ENCODE results near the gene SDK2.

Gene SDK2

DNA sequence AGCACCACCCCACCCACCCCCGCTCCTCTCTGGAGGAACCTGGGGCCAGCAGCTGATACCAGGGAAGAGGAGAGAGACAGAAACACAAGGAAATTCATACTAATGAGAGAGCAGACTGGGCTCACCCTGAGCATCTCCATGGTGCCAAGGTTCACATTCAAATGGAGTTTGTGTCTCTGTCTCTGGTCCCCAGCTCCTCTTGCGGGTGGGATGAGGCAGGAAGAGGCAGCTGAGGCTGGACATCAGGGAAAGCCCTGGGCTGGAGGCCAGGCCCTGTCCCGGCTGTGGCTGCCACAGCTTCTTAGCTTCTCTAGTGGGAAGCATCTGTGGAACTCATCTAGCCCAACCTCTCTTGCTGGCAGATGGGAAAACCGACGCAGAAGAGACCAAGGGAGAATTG, 121.5 kb downstream of the SDK2 start:
- Histone ChIP-seq H3K27ac (ENCODE audit: extremely low read depth, low read depth, low read length) (no peak overlapping the region), H3K4me3 (ENCODE audit: low read depth, low read length) (no peak overlapping the region), H3K9me3 (ENCODE audit: control insufficient read depth, insufficient read depth, low read depth, low read length) (no peaks in the 10 kb centered on the region), H3K4me1 (ENCODE audit: control insufficient read depth, insufficient read depth, low read length) (no peaks in the 10 kb centered on the region), H3K36me3 (ENCODE audit: control insufficient read depth in 2 of 2, insufficient read depth in 1 of 2, low read length in 2 of 2) (no peaks in the 10 kb centered on the region)
- TF ChIP-seq ZNF433 (tag by site-specific recombination; IDR thresholded peaks at IDR 0.05; ENCODE audit: low read depth) (no peak), ZNF112 (tag by site-specific recombination; IDR thresholded peaks at IDR 0.05) (no peak), OVOL3 (tag by site-specific recombination; IDR thresholded peaks at IDR 0.05) (no peak), ZBTB1 (tag by site-specific recombination; IDR thresholded peaks at IDR 0.05) (no peak), YY2 (tag by site-specific recombination; IDR thresholded peaks at IDR 0.05) (no peak), ZNF670 (tag by site-specific recombination; IDR thresholded peaks at IDR 0.05; ENCODE audit: low read depth) (no peak)
- CTCF ChIA-PET, result interaction anchor here (0.7 kb wide), 1 partner anchor 16 kb away, joined by 3 read pairs; no protein-coding TSS in a partner anchor
- POLR2A ChIA-PET, result no interaction called here

DNA sequence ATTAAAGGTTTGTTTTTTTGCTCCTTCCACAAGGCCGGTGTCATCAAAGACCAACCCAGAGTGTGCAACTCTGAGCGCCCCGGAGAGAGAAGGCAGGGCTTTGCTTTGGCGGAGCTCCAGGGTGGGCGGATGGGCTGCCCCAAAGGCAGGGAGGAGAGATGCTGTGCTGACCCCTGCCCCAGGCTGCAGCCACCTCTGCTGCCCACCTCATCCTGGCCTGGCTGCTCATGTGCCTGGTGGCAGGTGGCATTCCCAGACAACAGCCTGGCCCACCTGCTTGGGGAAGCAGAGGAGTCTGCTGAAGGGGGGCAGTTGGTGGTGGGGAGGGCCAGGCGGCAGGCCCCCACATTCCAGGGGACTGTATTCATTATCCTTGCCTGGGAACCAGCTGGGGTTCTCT, 122.1 kb downstream of the SDK2 start:
- TF ChIP-seq ZNF10 (tag by site-specific recombination; IDR thresholded peaks at IDR 0.05), result no peak
- TF ChIP-seq ZNF138 (tag by site-specific recombination; IDR thresholded peaks at IDR 0.05; ENCODE audit: borderline replicate concordance), result no peak
- TF ChIP-seq ZNF792 (tag by site-specific recombination; IDR thresholded peaks at IDR 0.05), result no peak
- TF ChIP-seq ZNF132 (tag by site-specific recombination; IDR thresholded peaks at IDR 0.05; ENCODE audit: borderline replicate concordance), result no peak
- no peak for TF ChIP-seq PRDM2 (tag by site-specific recombination; IDR thresholded peaks at IDR 0.05; ENCODE audit: borderline replicate concordance)
- no peak for TF ChIP-seq ZNF660 (tag by site-specific recombination; IDR thresholded peaks at IDR 0.05)
- TF ChIP-seq, protein P1, sequence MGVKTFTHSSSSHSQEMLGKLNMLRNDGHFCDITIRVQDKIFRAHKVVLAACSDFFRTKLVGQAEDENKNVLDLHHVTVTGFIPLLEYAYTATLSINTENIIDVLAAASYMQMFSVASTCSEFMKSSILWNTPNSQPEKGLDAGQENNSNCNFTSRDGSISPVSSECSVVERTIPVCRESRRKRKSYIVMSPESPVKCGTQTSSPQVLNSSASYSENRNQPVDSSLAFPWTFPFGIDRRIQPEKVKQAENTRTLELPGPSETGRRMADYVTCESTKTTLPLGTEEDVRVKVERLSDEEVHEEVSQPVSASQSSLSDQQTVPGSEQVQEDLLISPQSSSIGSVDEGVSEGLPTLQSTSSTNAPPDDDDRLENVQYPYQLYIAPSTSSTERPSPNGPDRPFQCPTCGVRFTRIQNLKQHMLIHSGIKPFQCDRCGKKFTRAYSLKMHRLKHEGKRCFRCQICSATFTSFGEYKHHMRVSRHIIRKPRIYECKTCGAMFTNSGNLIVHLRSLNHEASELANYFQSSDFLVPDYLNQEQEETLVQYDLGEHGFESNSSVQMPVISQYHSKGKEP (tag by site-specific recombination; IDR thresholded peaks at IDR 0.05), result no peak
- no peak for TF ChIP-seq ZSCAN23 (tag by site-specific recombination; IDR thresholded peaks at IDR 0.05)
- no peak for TF ChIP-seq ZNF830 (tag by site-specific recombination; IDR thresholded peaks at IDR 0.05; ENCODE audit: low read depth)
- Histone ChIP-seq H3K4me3 (ENCODE audit: low read depth, low read length) (no peak overlapping the region), H3K36me3 (ENCODE audit: control insufficient read depth in 2 of 2, insufficient read depth in 1 of 2, low read length in 2 of 2) (no peaks in the 10 kb centered on the region), H3K4me1 (ENCODE audit: control insufficient read depth, insufficient read depth, low read length) (no peaks in the 10 kb centered on the region), H3K9me3 (ENCODE audit: control insufficient read depth, insufficient read depth, low read depth, low read length) (no peaks in the 10 kb centered on the region), H3K27ac (ENCODE audit: extremely low read depth, low read depth, low read length) (no peak overlapping the region)
- POLR2A ChIA-PET, result no interaction called here
- CTCF ChIA-PET, result interaction anchor here (0.6 kb wide), 1 partner anchor 40 kb away, joined by 3 read pairs; no protein-coding TSS in a partner anchor

DNA sequence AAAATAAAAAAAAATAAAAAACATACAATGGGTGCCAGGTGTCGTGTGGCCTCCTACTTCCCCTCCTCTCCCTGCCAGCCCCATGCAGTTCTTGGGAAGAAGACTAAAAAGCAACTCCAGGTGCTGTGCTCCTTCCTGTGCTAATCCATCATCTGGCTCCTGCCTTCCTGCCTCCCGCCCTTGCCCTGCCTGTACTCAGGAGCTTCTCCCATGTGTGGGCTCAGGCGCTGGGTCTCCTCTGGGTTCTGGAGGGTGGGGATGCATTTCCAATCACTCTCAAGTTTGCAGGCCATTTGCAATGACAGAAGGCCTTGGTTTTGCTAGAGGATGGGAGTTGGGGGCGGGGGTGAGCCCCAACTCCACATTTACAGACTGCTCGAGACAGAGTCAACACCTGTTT, 122.9 kb downstream of the SDK2 start:
- no peaks in the 10 kb centered on the region for H3K4me1 ChIP-seq (ENCODE audit: control insufficient read depth, insufficient read depth, low read length)
- H3K27ac ChIP-seq (ENCODE audit: extremely low read depth, low read depth, low read length), result no peak overlapping the region
- POLR2A ChIA-PET, result no interaction called here
- H3K9me3 ChIP-seq (ENCODE audit: control insufficient read depth, insufficient read depth, low read depth, low read length), result no peaks in the 10 kb centered on the region
- no peaks in the 10 kb centered on the region for H3K36me3 ChIP-seq (ENCODE audit: control insufficient read depth in 2 of 2, insufficient read depth in 1 of 2, low read length in 2 of 2)
- CTCF ChIA-PET, result interaction anchor here (0.6 kb wide), 1 partner anchor 84 kb away, joined by 4 read pairs; no protein-coding TSS in a partner anchor
- no peak overlapping the region for H3K4me3 ChIP-seq (ENCODE audit: low read depth, low read length)
- TF ChIP-seq ZNF561 (tag by site-specific recombination; IDR thresholded peaks at IDR 0.05; ENCODE audit: borderline replicate concordance), result no peak
- TF ChIP-seq ZBTB10 (tag by site-specific recombination; IDR thresholded peaks at IDR 0.05), result no peak
- TF ChIP-seq ZNF621 (tag by site-specific recombination; IDR thresholded peaks at IDR 0.05), result no peak
- no peak for TF ChIP-seq ZNF155 (tag by site-specific recombination; IDR thresholded peaks at IDR 0.05)
- no peak for TF ChIP-seq ZNF174 (tag by site-specific recombination; IDR thresholded peaks at IDR 0.05)
